HL-60/S4 treated with phorbol 12-myristate 13-acetate at 8.2 ng/mL for 4 days and 3 days (cell line): ENCODE results near the gene MRPS2.
"Not testable (repeated sequence)": the region's sequence is repeated elsewhere in the genome, so short reads cannot be mapped to it uniquely, and the experiment has no call there.

ENCODE experiments used
- in situ Hi-C: fragments of 300-500 bp; cut with MboI; formaldehyde crosslinking; loops from 2 replicates; pipeline ENCODE4 v1.15.0; 2022; ENCODE audit warnings: low sequenced_read_pairs

The MRPS2 gene

GRCh38 chr9:135500525-135501260 lies at the start of gene MRPS2:
TSS of gene MRPS2 (plus strand) at chr9:135500682. CDS start at chr9:135500711, 29 bp downstream.
- in situ Hi-C loops: no loop called here

- in situ Hi-C loops: no loop called here
Observed at GRCh38 chr9:135450956-135451355, 49.5 kb upstream of the MRPS2 start.

GRCh38 chr9:135451909-135452308 lies 48.6 kb upstream of the MRPS2 start:
- in situ Hi-C loops: not testable (repeated sequence)

- in situ Hi-C loops: no loop called here
Observed at GRCh38 chr9:135454737-135455136, 45.7 kb upstream of the MRPS2 start.

GRCh38 chr9:135455401-135456030 lies 45.0 kb upstream of the MRPS2 start:
- in situ Hi-C loops: no loop called here

- in situ Hi-C loops: no loop called here
Observed at GRCh38 chr9:135456436-135457104, 43.9 kb upstream of the MRPS2 start.

- in situ Hi-C loops: not testable (repeated sequence)
Observed at GRCh38 chr9:135458478-135458877, 42.0 kb upstream of the MRPS2 start.

GRCh38 chr9:135461936-135462335 lies 38.5 kb upstream of the MRPS2 start:
- in situ Hi-C loops: no loop called here

GRCh38 chr9:135463140-135463539 lies 37.3 kb upstream of the MRPS2 start:
- in situ Hi-C loops: no loop called here

GRCh38 chr9:135464181-135464580 lies 36.3 kb upstream of the MRPS2 start:
- in situ Hi-C loops: no loop called here

GRCh38 chr9:135468854-135469521 lies 31.5 kb upstream of the MRPS2 start:
- in situ Hi-C loops: no loop called here

- in situ Hi-C loops: no loop called here
Observed at GRCh38 chr9:135471791-135472640, 28.5 kb upstream of the MRPS2 start.

GRCh38 chr9:135473972-135474543 lies 26.4 kb upstream of the MRPS2 start:
- in situ Hi-C loops: no loop called here

GRCh38 chr9:135474915-135475314 lies 25.6 kb upstream of the MRPS2 start:
- in situ Hi-C loops: no loop called here

- in situ Hi-C loops: no loop called here
Observed at GRCh38 chr9:135476561-135477355, 23.7 kb upstream of the MRPS2 start.

GRCh38 chr9:135478191-135478590 lies 22.3 kb upstream of the MRPS2 start:
- in situ Hi-C loops: no loop called here

- in situ Hi-C loops: no loop called here
Observed at GRCh38 chr9:135478829-135479468, 21.5 kb upstream of the MRPS2 start.

GRCh38 chr9:135479469-135480052 lies 20.9 kb upstream of the MRPS2 start, which contains the start of gene PPP1R26:
TSS of gene PPP1R26 (plus strand) at chr9:135479782. CDS start at chr9:135484511, 4,729 bp downstream.
- in situ Hi-C loops: no loop called here
